PFSK-1 (cell line): ENCODE data around the gene HOATZ.

Experiments used
- SIN3A ChIP-seq: IDR thresholded peaks from 2 replicates; pipeline ENCODE4 v1.6.1; 2012; ENCODE audit warnings: mild to moderate bottlenecking, low read length, moderate library complexity, borderline replicate concordance; ENCODE audit not compliant: insufficient read depth
- TAF1 ChIP-seq: IDR thresholded peaks from 2 replicates; pipeline ENCODE4 v1.6.1; 2012; ENCODE audit warnings: low read length, control low read depth, borderline replicate concordance; ENCODE audit not compliant: insufficient read depth
- TF ChIP-seq, protein P1 (sequence below), 2 experiments: IDR thresholded peaks; 2 replicates each; pipeline versions ENCODE4 v1.6.1 to v1.8.0; 2011 to 2012; ENCODE audit warnings: low read depth in 2 of 2, low read length in 2 of 2, control low read depth in 1 of 2, inconsistent platforms in 1 of 2, mild to moderate bottlenecking in 1 of 2, moderate library complexity in 1 of 2; ENCODE audit not compliant: insufficient read depth in 1 of 2

DNA sequence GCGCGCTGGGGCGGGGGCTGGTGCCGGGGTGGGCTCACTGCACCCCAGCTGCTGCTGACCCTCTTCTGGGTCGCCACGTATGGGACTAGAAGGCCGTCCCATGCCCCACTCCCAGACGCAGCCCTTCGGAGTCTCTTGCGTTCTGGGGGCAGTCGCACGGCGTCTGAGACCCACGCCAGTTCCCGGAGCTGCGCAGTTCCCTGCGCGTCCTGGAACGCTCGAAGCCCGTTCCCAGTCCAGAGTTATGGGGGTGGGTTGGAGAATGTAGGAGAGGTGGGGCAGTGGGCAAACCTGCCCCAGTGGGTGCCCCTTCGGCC, 26.3 kb downstream of the HOATZ start:
- TF ChIP-seq SIN3A, result no peak
- no peak for TF ChIP-seq TAF1
- TF ChIP-seq, protein P1, sequence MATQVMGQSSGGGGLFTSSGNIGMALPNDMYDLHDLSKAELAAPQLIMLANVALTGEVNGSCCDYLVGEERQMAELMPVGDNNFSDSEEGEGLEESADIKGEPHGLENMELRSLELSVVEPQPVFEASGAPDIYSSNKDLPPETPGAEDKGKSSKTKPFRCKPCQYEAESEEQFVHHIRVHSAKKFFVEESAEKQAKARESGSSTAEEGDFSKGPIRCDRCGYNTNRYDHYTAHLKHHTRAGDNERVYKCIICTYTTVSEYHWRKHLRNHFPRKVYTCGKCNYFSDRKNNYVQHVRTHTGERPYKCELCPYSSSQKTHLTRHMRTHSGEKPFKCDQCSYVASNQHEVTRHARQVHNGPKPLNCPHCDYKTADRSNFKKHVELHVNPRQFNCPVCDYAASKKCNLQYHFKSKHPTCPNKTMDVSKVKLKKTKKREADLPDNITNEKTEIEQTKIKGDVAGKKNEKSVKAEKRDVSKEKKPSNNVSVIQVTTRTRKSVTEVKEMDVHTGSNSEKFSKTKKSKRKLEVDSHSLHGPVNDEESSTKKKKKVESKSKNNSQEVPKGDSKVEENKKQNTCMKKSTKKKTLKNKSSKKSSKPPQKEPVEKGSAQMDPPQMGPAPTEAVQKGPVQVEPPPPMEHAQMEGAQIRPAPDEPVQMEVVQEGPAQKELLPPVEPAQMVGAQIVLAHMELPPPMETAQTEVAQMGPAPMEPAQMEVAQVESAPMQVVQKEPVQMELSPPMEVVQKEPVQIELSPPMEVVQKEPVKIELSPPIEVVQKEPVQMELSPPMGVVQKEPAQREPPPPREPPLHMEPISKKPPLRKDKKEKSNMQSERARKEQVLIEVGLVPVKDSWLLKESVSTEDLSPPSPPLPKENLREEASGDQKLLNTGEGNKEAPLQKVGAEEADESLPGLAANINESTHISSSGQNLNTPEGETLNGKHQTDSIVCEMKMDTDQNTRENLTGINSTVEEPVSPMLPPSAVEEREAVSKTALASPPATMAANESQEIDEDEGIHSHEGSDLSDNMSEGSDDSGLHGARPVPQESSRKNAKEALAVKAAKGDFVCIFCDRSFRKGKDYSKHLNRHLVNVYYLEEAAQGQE (IDR thresholded peaks at IDR 0.05; ENCODE audit: insufficient read depth in 1 of 2, low read depth in 2 of 2, low read length in 2 of 2), result no peak
